HEK293T (cell line): ENCODE data around the gene AVPR2.

ENCODE experiments used
- CTCF ChIA-PET: fragments of 350-600 bp; formaldehyde crosslinking; extraction: SDS; loops from one replicate; lab custom pipeline; 2021; ENCODE audit warnings: antibody characterized with exemption, inconsistent platforms; lab: Yijun Ruan, JAX
- POLR2A ChIA-PET: fragments of 350-600 bp; formaldehyde crosslinking; extraction: SDS; loops from one replicate; lab custom pipeline; 2020; ENCODE audit warnings: antibody characterized with exemption, inconsistent platforms; lab: Yijun Ruan, JAX
- DNase-seq: peaks from one replicate; pipeline ENCODE4 v3.0.0; 2012; ENCODE audit warnings: mixed read lengths; ENCODE audit errors: extremely low spot score
- ARNT ChIP-seq: fragments of 450-650 bp; IDR thresholded peaks from 2 replicates; pipeline ENCODE4 v1.6.1; 2017; ENCODE audit warnings: mild to moderate bottlenecking
- BHLHE40 ChIP-seq: fragments of 450-650 bp; IDR thresholded peaks from 2 replicates; pipeline ENCODE4 v1.6.1; 2016; ENCODE audit warnings: mild to moderate bottlenecking, moderate library complexity, borderline replicate concordance
- CTBP1 ChIP-seq: fragments of 450-650 bp; IDR thresholded peaks from 2 replicates; pipeline ENCODE4 v1.6.1; 2016; ENCODE audit warnings: borderline replicate concordance
- ELF4 ChIP-seq: fragments of 450-650 bp; IDR thresholded peaks from 2 replicates; pipeline ENCODE4 v1.6.1; 2017; ENCODE audit warnings: antibody characterized with exemption
- FOXA1 ChIP-seq: fragments of 450-650 bp; IDR thresholded peaks from 2 replicates; pipeline ENCODE4 v1.6.1; 2016; ENCODE audit warnings: mild to moderate bottlenecking
- FOXK2 ChIP-seq: fragments of 450-650 bp; IDR thresholded peaks from 2 replicates; pipeline ENCODE4 v1.6.1; 2016; ENCODE audit warnings: mild to moderate bottlenecking
- FOXM1 ChIP-seq: fragments of 450-650 bp; IDR thresholded peaks from 2 replicates; pipeline ENCODE4 v1.6.1; 2017; ENCODE audit warnings: mild to moderate bottlenecking, borderline replicate concordance
- HDGF ChIP-seq: fragments of 450-650 bp; IDR thresholded peaks from 2 replicates; pipeline ENCODE4 v1.6.1; 2017; ENCODE audit warnings: antibody characterized with exemption, borderline replicate concordance
- L3MBTL2 ChIP-seq: fragments of 450-650 bp; conservative IDR thresholded peaks from 2 replicates; pipeline ENCODE4 v1.6.1; 2016; ENCODE audit warnings: mild to moderate bottlenecking
- LEF1 ChIP-seq: fragments of 450-650 bp; IDR thresholded peaks from 2 replicates; pipeline ENCODE4 v1.6.1; 2017; ENCODE audit warnings: mild to moderate bottlenecking, borderline replicate concordance
- NFRKB ChIP-seq: fragments of 450-650 bp; IDR thresholded peaks from 2 replicates; pipeline ENCODE4 v1.6.1; 2016; ENCODE audit warnings: mild to moderate bottlenecking, moderate library complexity
- SP1 ChIP-seq: fragments of 450-650 bp; IDR thresholded peaks from 2 replicates; pipeline ENCODE4 v1.6.1; 2017
- SUZ12 ChIP-seq: fragments of 450-650 bp; IDR thresholded peaks from 2 replicates; pipeline ENCODE4 v1.6.1; 2016; ENCODE audit warnings: mild to moderate bottlenecking
- TARDBP ChIP-seq: fragments of 450-650 bp; IDR thresholded peaks from 2 replicates; pipeline ENCODE4 v1.6.1; 2016
- ZNF384 ChIP-seq: fragments of 450-650 bp; IDR thresholded peaks from 2 replicates; pipeline ENCODE4 v1.6.1; 2016
- TF ChIP-seq, protein P1 (sequence below): fragments of 450-650 bp; IDR thresholded peaks from 2 replicates; pipeline ENCODE4 v1.6.1; 2016

Gene AVPR2

DNA sequence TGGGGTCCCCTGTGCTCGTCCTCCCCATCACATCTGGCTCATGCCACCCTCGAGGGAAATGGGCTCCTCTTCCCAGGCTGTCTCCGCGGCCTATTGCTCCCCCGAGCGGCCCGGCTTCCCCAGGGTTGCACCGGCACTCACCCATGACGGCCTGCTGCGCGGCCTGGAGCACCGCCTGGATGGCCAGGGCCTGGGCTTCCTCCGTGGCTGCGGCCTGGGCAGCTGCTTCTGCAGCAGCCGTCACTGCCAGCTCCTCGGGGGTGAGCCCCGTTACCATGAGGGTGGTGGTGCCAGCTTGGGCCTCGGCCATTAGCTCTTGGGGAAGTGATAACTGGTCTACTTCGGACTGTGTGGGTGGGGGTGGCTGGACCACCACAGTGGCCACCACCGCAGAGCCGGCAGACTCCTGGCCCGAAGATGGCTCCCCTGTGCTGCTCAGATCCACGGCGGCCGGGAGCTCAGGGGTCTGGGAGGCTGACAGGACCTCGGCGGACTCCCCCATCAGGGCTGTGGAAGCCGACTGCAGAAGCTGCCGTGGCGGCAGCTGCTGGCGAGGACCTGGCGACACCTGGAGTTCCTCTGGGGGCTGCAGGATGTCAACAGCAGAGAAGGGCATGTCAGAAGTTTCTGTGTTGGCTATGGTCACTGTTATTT lies 48.0 kb downstream of the AVPR2 start:
- DNase-seq, result no peak
- ChIA-PET POLR2A (interaction anchor here (1.2 kb wide), 1 partner anchor 24 kb away, joined by 5 read pairs; no protein-coding TSS in a partner anchor), CTCF (interaction anchor here (2.5 kb wide), 1 partner anchor 16 kb away, joined by 8 read pairs; no protein-coding TSS in a partner anchor)
- no peak for TF ChIP-seq SP1
- no peak for TF ChIP-seq ZNF384
- no peak for TF ChIP-seq LEF1
- no peak for TF ChIP-seq BHLHE40
- TF ChIP-seq NFRKB, result no peak
- TF ChIP-seq ARNT, result no peak
- TF ChIP-seq CTBP1, result no peak
- TF ChIP-seq FOXA1, result no peak
- TF ChIP-seq FOXK2, result no peak
- no peak for TF ChIP-seq SUZ12
- no peak for TF ChIP-seq FOXM1
- no peak for TF ChIP-seq ELF4
- no peak for TF ChIP-seq HDGF
- TF ChIP-seq, protein P1, sequence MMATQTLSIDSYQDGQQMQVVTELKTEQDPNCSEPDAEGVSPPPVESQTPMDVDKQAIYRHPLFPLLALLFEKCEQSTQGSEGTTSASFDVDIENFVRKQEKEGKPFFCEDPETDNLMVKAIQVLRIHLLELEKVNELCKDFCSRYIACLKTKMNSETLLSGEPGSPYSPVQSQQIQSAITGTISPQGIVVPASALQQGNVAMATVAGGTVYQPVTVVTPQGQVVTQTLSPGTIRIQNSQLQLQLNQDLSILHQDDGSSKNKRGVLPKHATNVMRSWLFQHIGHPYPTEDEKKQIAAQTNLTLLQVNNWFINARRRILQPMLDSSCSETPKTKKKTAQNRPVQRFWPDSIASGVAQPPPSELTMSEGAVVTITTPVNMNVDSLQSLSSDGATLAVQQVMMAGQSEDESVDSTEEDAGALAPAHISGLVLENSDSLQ, result no peak
- TF ChIP-seq TARDBP, result no peak
- no peak for TF ChIP-seq L3MBTL2

DNA sequence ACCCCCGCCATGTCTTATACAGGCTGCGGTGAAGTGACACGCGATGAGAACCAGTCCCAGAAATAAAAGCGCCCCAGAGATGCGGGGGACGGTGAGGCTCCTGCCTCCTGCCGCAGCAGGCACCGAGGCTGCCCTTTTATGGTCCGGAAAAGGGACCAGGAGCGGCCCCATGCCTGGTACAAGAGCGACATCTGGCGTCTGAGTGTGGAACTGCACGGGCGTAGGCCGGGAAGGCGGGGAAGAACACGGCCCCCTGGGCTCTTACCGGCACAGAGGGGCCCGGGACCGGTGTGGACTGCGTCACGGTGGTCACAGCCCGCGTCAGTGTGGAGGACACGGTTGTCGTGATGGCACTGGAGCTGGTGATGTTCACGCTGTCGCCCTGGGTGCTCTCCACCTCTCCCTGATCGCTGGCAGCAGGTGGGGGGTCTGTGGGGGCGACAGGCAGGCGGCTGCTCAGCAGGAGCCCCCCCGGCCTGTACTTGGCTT lies 48.9 kb downstream of the AVPR2 start:
- DNase-seq, result peak; percentile 88
- POLR2A ChIA-PET, result no interaction called here
- CTCF ChIA-PET, result interaction anchor here (0.8 to 2.5 kb wide), 3 partner anchors 15 to 921 kb away, joined by 3 to 8 read pairs (median 3); no protein-coding TSS in a partner anchor
- TF ChIP-seq HDGF (no peak), FOXM1 (peak; percentile 4; the same call in 1 of the 2 replicates), TARDBP (no peak)

DNA sequence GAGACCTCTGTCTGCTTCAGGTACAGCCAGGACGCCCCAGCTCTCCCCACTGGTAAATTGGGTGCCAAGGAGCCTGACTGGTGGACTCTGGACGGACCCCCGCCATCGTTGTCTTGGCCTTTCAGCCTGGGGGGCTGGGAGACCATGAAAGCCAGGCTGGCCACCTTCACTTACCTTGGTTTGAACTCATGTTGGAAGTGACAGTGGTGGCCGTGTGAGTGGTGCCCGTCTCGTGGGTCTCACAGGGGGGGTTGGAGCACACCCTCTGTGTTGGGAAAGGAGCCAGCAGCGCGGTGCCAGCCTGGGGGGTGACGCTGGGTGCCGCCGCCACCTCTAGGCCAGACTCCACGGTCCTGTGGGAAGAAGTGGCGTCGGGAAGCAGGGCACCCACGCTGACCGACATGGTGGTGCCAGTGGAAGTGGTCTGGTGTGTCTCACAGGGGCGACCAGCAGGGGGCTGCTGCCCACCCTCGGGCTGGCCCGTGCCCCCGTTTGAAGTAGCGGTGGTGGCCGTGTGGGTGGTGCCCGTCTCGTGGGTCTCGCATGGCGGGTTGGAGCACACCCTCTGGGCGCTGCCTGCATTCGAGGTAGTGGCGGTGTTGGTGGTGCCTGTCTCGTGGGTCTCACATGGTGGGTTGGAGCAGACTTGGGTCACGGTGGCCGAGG lies 49.6 kb downstream of the AVPR2 start:
- POLR2A ChIA-PET, result no interaction called here
- CTCF ChIA-PET, result interaction anchor here (0.8 to 2.5 kb wide), 3 partner anchors 15 to 921 kb away, joined by 3 to 8 read pairs (median 3); no protein-coding TSS in a partner anchor
- no peak for DNase-seq
- TF ChIP-seq ZNF384, result no peak
- TF ChIP-seq FOXM1, result no peak
- TF ChIP-seq CTBP1, result no peak
- TF ChIP-seq TARDBP, result no peak
- no peak for TF ChIP-seq NFRKB
- no peak for TF ChIP-seq HDGF
- TF ChIP-seq SUZ12, result no peak
- TF ChIP-seq FOXK2, result no peak
- TF ChIP-seq ELF4, result no peak
- TF ChIP-seq SP1, result no peak
- TF ChIP-seq, protein P1, result no peak
- TF ChIP-seq FOXA1, result no peak
- TF ChIP-seq ARNT, result no peak
- no peak for TF ChIP-seq BHLHE40
- TF ChIP-seq L3MBTL2, result no peak

DNA sequence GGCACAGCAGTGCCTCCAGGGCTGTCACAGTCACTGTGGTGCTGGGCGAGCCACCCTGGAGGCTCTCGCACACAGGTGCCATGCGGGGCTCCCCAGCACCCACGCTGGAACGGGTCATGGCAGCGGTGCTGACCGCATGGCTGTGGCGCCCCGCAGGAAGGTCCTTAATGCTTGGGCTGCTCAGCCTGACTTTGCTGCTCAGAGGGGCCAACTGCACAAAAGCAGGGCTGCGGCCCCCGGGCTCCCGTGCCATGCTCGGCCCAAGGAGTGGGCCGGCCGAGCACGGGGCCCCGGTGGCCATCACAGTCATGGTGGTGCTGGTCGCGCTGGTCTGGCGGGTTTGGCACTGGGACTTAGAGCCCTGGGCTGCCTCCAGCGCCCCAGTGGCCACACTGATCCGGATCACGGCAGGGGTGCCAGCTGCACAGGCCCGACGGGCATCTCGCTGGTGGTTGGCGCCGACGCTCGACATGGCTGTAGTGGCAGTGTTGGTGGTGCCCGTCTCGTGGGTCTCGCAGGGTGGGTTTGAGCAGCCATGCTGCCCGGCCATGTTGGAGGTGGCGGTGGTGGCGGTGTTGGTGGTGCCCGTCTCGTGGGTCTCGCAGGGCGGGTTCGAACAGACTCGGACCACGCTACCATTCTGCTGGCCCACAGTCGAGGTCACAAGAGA lies 50.2 kb downstream of the AVPR2 start:
- DNase-seq, result no peak
- ChIA-PET POLR2A (no interaction called here), CTCF (no interaction called here)
- TF ChIP-seq TARDBP (no peak), CTBP1 (no peak), ELF4 (no peak), FOXM1 (no peak), LEF1 (no peak), ARNT (no peak), L3MBTL2 (no peak), ZNF384 (no peak), FOXK2 (no peak), SP1 (no peak), BHLHE40 (no peak), HDGF (no peak), FOXA1 (no peak), NFRKB (no peak), SUZ12 (no peak)

DNA sequence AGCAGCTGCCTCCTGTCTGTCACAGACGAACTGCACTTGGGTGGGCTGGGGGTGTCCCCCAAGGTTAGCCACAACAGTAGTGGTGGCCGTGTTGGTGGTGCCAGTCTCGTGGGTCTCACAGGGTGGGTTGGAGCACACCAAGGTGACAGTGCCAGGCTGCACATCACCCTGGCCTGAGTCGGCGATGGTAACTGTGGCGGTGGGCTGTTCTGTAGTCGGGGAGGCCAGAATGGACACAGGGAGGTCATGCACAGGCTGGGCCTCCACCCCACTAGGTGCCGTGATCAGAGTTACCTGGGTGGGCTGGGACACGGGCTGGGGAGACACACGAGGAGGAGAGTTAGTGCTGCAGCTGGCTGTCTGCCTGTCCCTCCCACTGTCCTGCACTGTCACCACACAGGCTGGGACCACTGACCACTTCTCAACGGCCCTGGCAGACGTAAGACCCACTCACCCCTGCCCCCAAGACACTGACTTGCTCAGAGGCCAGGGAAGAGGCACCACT lies 50.8 kb downstream of the AVPR2 start:
- CTCF ChIA-PET, result no interaction called here
- POLR2A ChIA-PET, result no interaction called here
- TF ChIP-seq TARDBP (no peak), ARNT (no peak), L3MBTL2 (no peak), ZNF384 (no peak), FOXA1 (no peak), CTBP1 (no peak), NFRKB (no peak), BHLHE40 (no peak), LEF1 (no peak), FOXK2 (no peak), HDGF (no peak), SP1 (no peak), SUZ12 (no peak), FOXM1 (no peak), ELF4 (no peak)
- TF ChIP-seq, protein P1, result no peak

More for the DNA sequence above, 50.8 kb downstream of the AVPR2 start:
- DNase-seq, result no peak
